WTC11 (cell line): ENCODE measurements around the gene KIF3C.

Experiments used
- ATF2 ChIP-seq: sonication (generic); formaldehyde crosslinking; IDR thresholded peaks from 2 replicates; pipeline ENCODE4 v1.8.1; 2022; ENCODE audit warnings: low read depth, missing genetic modification reagents, borderline replicate concordance
- CTCF ChIP-seq: fragments of 200-600 bp; IDR thresholded peaks from 2 replicates; pipeline ENCODE4 v1.8.0; 2022; ENCODE audit warnings: antibody characterized with exemption

GRCh38 chr2:25982968-25983280, 627 bp upstream of the KIF3C start:
- TF ChIP-seq CTCF (no peak), ATF2 (no peak)
